ENCODE measurements around the gene KCNA10.
"Not testable (repeated sequence)": the region's sequence is repeated elsewhere in the genome, so short reads cannot be mapped to it uniquely, and the experiment has no call there.

Gene KCNA10

GRCh38 chr1:110533230-110533629 lies 14.3 kb upstream of the KCNA10 start:
- DNase-seq (ENCODE audit: low read depth) = no peak

GRCh38 chr1:110529011-110529410 lies 10.0 kb upstream of the KCNA10 start:
- DNase-seq (ENCODE audit: low read depth) = no peak

GRCh38 chr1:110526201-110526780 lies 7.3 kb upstream of the KCNA10 start:
- no peak for DNase-seq (ENCODE audit: low read depth)

- DNase-seq (ENCODE audit: low read depth) = no peak
Observed at GRCh38 chr1:110525249-110525595, 6.2 kb upstream of the KCNA10 start.

- DNase-seq (ENCODE audit: low read depth) = no peak
Observed at GRCh38 chr1:110524311-110525248, 5.6 kb upstream of the KCNA10 start.

GRCh38 chr1:110523011-110523410 lies 4.0 kb upstream of the KCNA10 start:
- no peak for DNase-seq (ENCODE audit: low read depth)

- no peak for DNase-seq (ENCODE audit: low read depth)
Observed at GRCh38 chr1:110522560-110522959, 3.6 kb upstream of the KCNA10 start.

- no peak for DNase-seq (ENCODE audit: low read depth)
Observed at GRCh38 chr1:110520827-110521226, 1.9 kb upstream of the KCNA10 start.

- no peak for DNase-seq (ENCODE audit: low read depth)
Observed at GRCh38 chr1:110515891-110516290, 3.1 kb downstream of the KCNA10 start.

GRCh38 chr1:110515041-110515440 lies 3.9 kb downstream of the KCNA10 start:
- DNase-seq (ENCODE audit: low read depth) = no peak

- no peak for DNase-seq (ENCODE audit: low read depth)
Observed at GRCh38 chr1:110513511-110513910, 5.5 kb downstream of the KCNA10 start.

GRCh38 chr1:110511436-110511835 lies 7.5 kb downstream of the KCNA10 start:
- no peak for DNase-seq (ENCODE audit: low read depth)

- DNase-seq (ENCODE audit: low read depth) = not testable (repeated sequence)
Observed at GRCh38 chr1:110510921-110511320, 8.1 kb downstream of the KCNA10 start.

- DNase-seq (ENCODE audit: low read depth) = no peak
Observed at GRCh38 chr1:110509655-110510054, 9.3 kb downstream of the KCNA10 start.

- no peak for DNase-seq (ENCODE audit: low read depth)
Observed at GRCh38 chr1:110508028-110508940, 10.7 kb downstream of the KCNA10 start.

GRCh38 chr1:110506541-110506940 lies 12.4 kb downstream of the KCNA10 start:
- no peak for DNase-seq (ENCODE audit: low read depth)

- no peak for DNase-seq (ENCODE audit: low read depth)
Observed at GRCh38 chr1:110505596-110505995, 13.4 kb downstream of the KCNA10 start.

- no peak for DNase-seq (ENCODE audit: low read depth)
Observed at GRCh38 chr1:110504226-110504625, 14.7 kb downstream of the KCNA10 start.

GRCh38 chr1:110503471-110503870 lies 15.5 kb downstream of the KCNA10 start:
- no peak for DNase-seq (ENCODE audit: low read depth)

GRCh38 chr1:110502402-110503151 lies 16.4 kb downstream of the KCNA10 start:
- DNase-seq (ENCODE audit: low read depth) = no peak

- DNase-seq (ENCODE audit: low read depth) = no peak
Observed at GRCh38 chr1:110501488-110502132, 17.4 kb downstream of the KCNA10 start.

All from fibroblast of gingiva (primary cell).